ENCODE measurements around the gene CDH13. TPM values are rescaled to one million over a fixed set of nuclear protein-coding genes. Genes with fewer than 3 reads are reported as not detected.

Gene CDH13
- total RNA-seq, 1 donor from 2014 or later, result 161 TPM

DNA sequence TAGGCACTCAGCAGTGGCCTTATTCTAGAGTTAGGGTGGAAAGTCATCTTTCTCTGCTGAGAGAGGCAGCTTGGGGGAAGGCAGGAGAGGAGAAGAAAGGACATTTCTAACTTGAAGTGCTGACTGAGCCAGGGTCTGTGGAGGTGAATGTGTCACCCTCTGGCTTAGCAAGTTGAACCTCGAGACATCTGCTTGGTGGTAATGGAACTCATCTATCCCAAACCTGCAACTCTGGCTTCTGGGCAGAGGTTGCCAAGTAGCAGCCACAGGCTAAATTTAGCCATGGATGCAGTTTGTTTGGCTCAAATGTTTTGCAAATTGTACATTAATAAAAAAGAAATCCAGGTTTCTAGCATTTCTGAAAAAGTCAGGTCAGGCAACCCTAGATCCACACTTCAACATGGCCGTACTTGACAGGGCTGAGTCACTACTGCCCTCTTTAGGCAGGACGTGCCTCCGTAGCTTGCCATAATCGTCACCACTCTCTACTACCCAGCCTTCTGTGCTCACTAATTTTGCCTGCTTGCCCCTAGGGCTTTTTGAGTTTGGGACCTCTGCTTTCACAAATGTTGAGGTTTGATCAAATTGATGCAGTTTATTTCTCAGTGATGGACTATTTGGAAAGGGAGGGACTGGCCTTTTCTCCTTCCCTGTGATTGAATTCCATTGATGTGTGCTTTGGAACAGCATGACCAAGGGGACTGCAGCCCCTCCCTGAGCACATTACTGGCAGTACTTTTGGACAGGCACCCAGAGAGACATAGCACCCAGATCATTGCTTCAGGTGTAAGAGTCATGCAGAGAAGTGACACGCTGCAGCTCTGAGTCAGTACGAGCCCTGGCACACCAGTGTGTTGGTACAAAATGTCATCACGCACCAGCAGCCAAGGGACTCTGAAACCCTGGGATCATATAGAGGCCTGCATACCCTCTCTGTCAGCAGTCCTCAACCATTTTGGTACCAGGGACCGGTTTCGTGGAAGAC lies 5.2 kb downstream of the CDH13 start:
- TF ChIP-seq, protein P1, sequence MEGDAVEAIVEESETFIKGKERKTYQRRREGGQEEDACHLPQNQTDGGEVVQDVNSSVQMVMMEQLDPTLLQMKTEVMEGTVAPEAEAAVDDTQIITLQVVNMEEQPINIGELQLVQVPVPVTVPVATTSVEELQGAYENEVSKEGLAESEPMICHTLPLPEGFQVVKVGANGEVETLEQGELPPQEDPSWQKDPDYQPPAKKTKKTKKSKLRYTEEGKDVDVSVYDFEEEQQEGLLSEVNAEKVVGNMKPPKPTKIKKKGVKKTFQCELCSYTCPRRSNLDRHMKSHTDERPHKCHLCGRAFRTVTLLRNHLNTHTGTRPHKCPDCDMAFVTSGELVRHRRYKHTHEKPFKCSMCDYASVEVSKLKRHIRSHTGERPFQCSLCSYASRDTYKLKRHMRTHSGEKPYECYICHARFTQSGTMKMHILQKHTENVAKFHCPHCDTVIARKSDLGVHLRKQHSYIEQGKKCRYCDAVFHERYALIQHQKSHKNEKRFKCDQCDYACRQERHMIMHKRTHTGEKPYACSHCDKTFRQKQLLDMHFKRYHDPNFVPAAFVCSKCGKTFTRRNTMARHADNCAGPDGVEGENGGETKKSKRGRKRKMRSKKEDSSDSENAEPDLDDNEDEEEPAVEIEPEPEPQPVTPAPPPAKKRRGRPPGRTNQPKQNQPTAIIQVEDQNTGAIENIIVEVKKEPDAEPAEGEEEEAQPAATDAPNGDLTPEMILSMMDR (IDR thresholded peaks at IDR 0.05; ENCODE audit: borderline replicate concordance), result peak; percentile 44
- Histone ChIP-seq H3K27ac (replicated peaks) (peak overlapping the region; percentile 95), H3K4me3 (no peak overlapping the region), H3K27me3 (ENCODE audit: low read depth) (no peaks in the 10 kb centered on the region), H3K36me3 (no peaks in the 10 kb centered on the region), H3K4me1 (peaks cover 99% of the 10 kb centered on the region), H3K9me3 (replicated peaks) (no peaks in the 10 kb centered on the region)
- intact Hi-C loops (cut with micrococcal nuclease), result loop anchor here (5.0 to 10.0 kb wide), 2 partner anchors 65 to 123 kb away; no protein-coding TSS in a partner anchor
- DNase-seq, result no peak

DNA sequence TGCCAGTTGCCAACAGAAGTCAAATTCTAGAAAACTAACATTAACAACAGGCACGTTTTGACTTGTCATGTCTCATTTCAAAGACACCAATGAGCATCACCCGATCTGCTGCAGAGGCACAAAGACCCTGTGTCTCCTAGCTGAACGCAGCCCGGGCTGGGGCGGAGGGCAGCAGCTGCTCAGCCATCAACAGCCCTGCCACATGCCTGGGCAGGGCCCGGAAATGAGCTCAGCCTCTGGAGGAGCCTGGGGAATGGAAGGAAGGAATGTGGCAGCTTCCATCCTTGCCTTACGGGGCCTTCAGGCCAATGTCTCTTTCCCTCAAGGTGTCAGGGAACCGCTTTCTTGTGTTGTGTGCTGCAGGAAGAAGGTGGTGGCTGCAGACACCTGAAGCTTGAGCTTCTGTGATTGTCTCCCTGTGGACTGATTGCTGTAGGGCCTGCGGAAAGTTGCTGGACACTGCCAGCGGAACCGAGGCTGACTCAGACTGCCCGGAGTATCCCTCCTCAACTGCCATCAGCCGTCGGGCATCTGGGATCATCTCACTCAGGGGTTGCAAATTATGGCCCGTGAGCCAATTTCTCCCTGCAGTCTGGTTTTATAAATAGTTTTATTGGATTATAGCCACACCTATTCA lies 7.3 kb downstream of the CDH13 start:
- Histone ChIP-seq H3K4me1 (peaks cover 97% of the 10 kb centered on the region), H3K27ac (replicated peaks) (peak overlapping the region; percentile 95), H3K4me3 (no peak overlapping the region), H3K27me3 (ENCODE audit: low read depth) (no peaks in the 10 kb centered on the region), H3K36me3 (no peaks in the 10 kb centered on the region), H3K9me3 (replicated peaks) (no peaks in the 10 kb centered on the region)
- intact Hi-C loops (cut with micrococcal nuclease), result loop anchor here (5.0 to 10.0 kb wide), 2 partner anchors 63 to 121 kb away; no protein-coding TSS in a partner anchor
- TF ChIP-seq, protein P1 (IDR thresholded peaks at IDR 0.05; ENCODE audit: borderline replicate concordance), result no peak
- no peak for DNase-seq

DNA sequence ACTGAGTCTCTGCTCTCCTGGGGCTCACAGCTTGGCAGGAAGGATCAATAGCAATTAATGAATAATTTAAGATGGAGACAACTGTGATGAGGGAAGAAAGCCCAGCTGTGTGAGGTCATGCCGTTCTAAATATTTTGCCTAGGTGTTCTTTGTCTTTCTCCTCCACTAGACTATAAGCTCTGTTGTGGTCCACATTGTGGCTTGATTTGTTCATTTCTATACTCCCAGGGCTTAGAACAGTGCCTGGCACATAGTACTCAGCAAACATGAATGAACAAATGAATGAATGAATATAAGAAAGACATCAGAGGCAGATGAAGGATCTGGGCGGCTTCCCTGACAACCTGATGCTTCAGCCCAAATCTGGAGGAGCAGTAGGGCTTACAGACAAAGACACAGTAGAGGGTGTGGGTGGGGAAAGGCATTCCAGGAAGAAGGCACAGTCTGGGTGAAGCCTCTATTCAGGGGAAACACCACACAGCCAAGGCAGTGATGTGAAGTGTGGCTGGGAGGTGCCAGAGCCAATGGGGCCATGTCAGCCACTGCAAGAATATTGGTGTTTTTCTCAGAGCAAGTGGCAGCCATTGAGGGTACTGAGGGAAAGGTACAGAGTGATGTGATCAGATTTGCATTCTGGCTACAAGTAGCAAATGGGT lies 8.3 kb downstream of the CDH13 start:
- TF ChIP-seq, protein P1 (IDR thresholded peaks at IDR 0.05; ENCODE audit: borderline replicate concordance), result no peak
- no peaks in the 10 kb centered on the region for H3K27me3 ChIP-seq (ENCODE audit: low read depth)
- H3K9me3 ChIP-seq (replicated peaks), result no peaks in the 10 kb centered on the region
- H3K27ac ChIP-seq (replicated peaks), result peak overlapping the region; percentile 95
- DNase-seq, result no peak
- no peak overlapping the region for H3K4me3 ChIP-seq
- H3K36me3 ChIP-seq, result no peaks in the 10 kb centered on the region
- peaks cover 97% of the 10 kb centered on the region for H3K4me1 ChIP-seq
- intact Hi-C loops (cut with micrococcal nuclease), result loop anchor here (5.0 to 10.0 kb wide), 2 partner anchors 62 to 120 kb away; no protein-coding TSS in a partner anchor

DNA sequence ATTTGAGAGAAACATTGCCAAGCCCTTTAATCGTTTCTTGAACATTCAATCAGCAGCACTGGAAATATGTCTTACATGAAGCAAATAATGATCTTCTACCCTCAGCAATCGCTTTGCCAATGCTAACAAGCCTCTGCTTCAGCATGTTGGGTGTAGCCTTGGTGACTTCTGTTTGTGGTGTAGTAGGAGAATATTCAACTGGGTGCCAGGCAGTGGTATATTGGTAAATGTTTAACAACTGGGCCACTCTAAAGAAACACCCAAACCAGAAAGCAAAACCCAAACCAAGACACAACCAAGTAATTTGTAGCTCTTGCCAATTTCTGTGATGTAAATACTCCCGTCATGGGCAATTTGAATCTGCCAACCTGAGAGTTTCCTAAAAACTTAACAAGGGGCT lies 9.7 kb downstream of the CDH13 start:
- TF ChIP-seq, protein P1 (IDR thresholded peaks at IDR 0.05; ENCODE audit: borderline replicate concordance), result no peak
- H3K4me1 ChIP-seq, result peaks cover 97% of the 10 kb centered on the region
- no peaks in the 10 kb centered on the region for H3K9me3 ChIP-seq (replicated peaks)
- no peaks in the 10 kb centered on the region for H3K27me3 ChIP-seq (ENCODE audit: low read depth)
- no peaks in the 10 kb centered on the region for H3K36me3 ChIP-seq
- H3K4me3 ChIP-seq, result no peak overlapping the region
- H3K27ac ChIP-seq (replicated peaks), result no peak overlapping the region
- DNase-seq, result no peak
- intact Hi-C loops (cut with micrococcal nuclease), result loop anchor here (10.0 kb wide), 1 partner anchor 118 kb away; no protein-coding TSS in a partner anchor

DNA sequence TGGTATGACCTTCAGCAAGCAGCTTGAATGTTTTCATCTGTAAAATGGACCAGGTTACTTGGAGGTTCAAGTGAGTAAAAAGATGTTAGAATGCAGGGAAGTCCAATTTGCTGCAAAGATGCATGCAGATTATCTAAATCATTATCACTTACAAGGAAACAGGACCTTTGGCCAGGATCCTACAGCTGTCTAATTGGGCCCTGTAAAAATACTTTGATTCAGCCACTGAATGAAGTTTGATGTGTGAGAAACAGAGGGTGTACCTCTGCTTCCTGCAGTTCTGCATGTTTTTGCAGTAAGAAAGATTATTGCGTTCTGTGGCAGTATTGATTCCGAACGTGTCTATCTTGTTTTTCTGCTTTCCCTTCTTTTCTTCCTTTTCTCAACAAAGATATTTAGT lies 10.2 kb downstream of the CDH13 start:
- Histone ChIP-seq H3K36me3 (no peaks in the 10 kb centered on the region), H3K9me3 (replicated peaks) (no peaks in the 10 kb centered on the region), H3K4me1 (peaks cover 97% of the 10 kb centered on the region), H3K27ac (replicated peaks) (no peak overlapping the region), H3K27me3 (ENCODE audit: low read depth) (no peaks in the 10 kb centered on the region), H3K4me3 (no peak overlapping the region)
- DNase-seq, result no peak
- TF ChIP-seq, protein P1 (IDR thresholded peaks at IDR 0.05; ENCODE audit: borderline replicate concordance), result no peak
- intact Hi-C loops (cut with micrococcal nuclease), result loop anchor here (10.0 kb wide), 1 partner anchor 118 kb away; no protein-coding TSS in a partner anchor

All from left ventricle myocardium inferior (tissue), 1 donor.